Stimulated activated CD8-positive, alpha-beta memory T cell treated with anti-CD3 and anti-CD28 coated beads, Interleukin-15, amount 100 ng/mL, for 4 hours (primary cell): ENCODE measurements around the gene MTARC1.

Experiments used
- DNase-seq, 2 donors: peaks; one replicate each; pipeline ENCODE4 v3.0.0-alpha.2; 2020; ENCODE audit warnings: low read depth in 2 of 2

MTARC1 gene

DNA sequence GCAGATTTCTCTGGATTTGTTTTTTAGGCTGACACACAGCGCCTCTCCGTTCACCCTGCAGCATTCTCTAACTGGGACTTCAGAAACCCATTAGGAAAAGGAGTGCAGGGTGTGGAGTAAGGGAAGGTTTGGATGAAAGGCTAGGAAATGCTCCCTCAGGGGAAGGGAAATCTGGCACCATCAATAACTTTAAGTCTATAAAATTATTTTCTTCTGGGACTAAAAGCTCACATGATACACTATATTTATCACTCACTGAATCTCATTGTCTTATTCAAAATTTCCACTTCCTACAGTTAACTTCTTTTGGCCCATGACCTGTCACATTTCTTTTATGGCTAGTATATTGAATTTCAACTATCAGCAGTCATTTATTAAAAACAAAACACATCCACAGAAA lies 46.7 kb downstream of the MTARC1 start:
- DNase-seq, result no peak

DNA sequence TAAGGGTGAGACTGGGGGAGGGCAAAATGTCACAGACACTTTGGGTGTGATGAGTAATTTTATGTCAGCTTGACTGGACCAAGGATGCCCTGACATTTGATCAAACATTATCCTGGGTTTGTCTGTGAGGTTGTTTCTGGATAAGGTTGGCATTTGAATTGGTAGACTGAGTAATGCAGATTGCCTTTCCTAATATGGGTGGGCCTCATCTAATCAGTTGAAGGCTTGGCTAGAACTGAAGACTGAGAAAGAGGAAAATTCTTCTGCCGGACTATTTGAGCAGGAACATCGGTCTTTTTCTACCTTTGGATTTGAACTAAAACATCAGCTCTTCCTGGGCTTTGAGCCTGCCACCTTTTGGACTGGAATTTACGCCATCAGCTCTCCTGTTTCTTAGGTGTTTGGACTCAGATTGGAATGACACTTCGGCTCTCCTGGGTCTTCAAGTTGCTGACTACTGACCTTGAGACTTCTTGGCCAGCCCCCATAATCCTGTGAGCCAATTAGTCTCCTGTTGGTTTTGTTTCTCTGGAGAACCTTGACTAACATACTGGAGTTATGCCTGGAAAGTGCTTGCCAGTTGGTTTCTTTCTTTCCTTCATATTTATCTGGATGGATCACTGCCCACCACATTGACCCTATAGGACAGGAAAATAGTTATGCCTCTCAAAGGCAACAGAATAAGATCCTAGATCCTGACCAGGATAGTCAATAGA lies 47.6 kb downstream of the MTARC1 start:
- no peak for DNase-seq
